T-cell (primary cell): ENCODE data around the gene EPB41L5. TPM values are rescaled to one million over a fixed set of nuclear protein-coding genes. Genes with fewer than 3 reads are reported as not detected.
"Not testable (repeated sequence)": the region's sequence is repeated elsewhere in the genome, so short reads cannot be mapped to it uniquely, and the experiment has no call there.

ENCODE experiments used
- ATAC-seq, 4 experiments: fragments of 200-7000 bp in 3 of 4; fragments of 150-1000 bp in 1 of 4; cut with Tn5 transposase; replicated peaks in 1 of 4; 1 replicate in 3 of 4; 2 replicates in 1 of 4; pipeline ENCODE4 v1.10.0; 2021; ENCODE audit warnings: moderate library complexity in 3 of 4, mild to moderate bottlenecking in 2 of 4, moderate number of reproducible peaks in 1 of 4
- CTCF ChIA-PET, 2 donors: fragments of 300-600 bp; sonication (Branson Sonifier 250); formaldehyde crosslinking; loops; one replicate each; lab custom pipeline; 2022; ENCODE audit warnings: antibody characterized with exemption in 2 of 2; lab: Charles Lee
- POLR2A ChIA-PET, 2 donors: fragments of 300-600 bp; sonication (Branson Sonifier 250); formaldehyde crosslinking; loops; one replicate each; lab custom pipeline; 2022; ENCODE audit warnings: antibody characterized with exemption in 2 of 2; lab: Charles Lee
- DNase-seq, 35 experiments: peaks; one replicate each; pipeline versions ENCODE4 v3.0.0 to v3.0.0-alpha.2; 2013 to 2023
- H3K27ac ChIP-seq: one replicate; pipeline ENCODE4 v1.5.1; 2013; ENCODE audit warnings: low read length
- H3K27me3 ChIP-seq, 2 experiments: replicated peaks in 1 of 2; 1 replicate in 1 of 2; 2 replicates in 1 of 2; pipeline versions ENCODE4 v1.6.1 to v1.7.0; 2013; ENCODE audit warnings: low read length in 1 of 2, mixed read lengths in 1 of 2; ENCODE audit not compliant: control insufficient read depth in 2 of 2, insufficient read depth in 2 of 2; ENCODE audit errors: extremely low read depth in 1 of 2
- H3K36me3 ChIP-seq, 2 donors: 1 replicate in 1 of 2; 2 replicates in 1 of 2; pipeline versions ENCODE4 v1.6.1 to v1.7.0; 2013; ENCODE audit warnings: low read length in 1 of 2; ENCODE audit not compliant: control insufficient read depth in 2 of 2, insufficient read depth in 1 of 2; ENCODE audit errors: extremely low read depth in 1 of 2
- H3K4me1 ChIP-seq, 2 experiments: 1 replicate in 1 of 2; 2 replicates in 1 of 2; pipeline versions ENCODE4 v1.6.1 to v1.7.0; 2013; ENCODE audit warnings: low read length in 2 of 2, mixed read lengths in 1 of 2; ENCODE audit not compliant: insufficient read depth in 2 of 2, control insufficient read depth in 1 of 2; ENCODE audit errors: extremely low read depth in 1 of 2
- H3K4me3 ChIP-seq, 2 donors: 1 replicate in 1 of 2; 2 replicates in 1 of 2; pipeline versions ENCODE4 v1.5.1 to v1.7.0; 2013; ENCODE audit warnings: mild to moderate bottlenecking in 2 of 2, low read length in 1 of 2, moderate library complexity in 1 of 2; ENCODE audit not compliant: control insufficient read depth in 1 of 2; ENCODE audit errors: extremely low read depth in 1 of 2
- H3K9me3 ChIP-seq: 2 replicates; pipeline ENCODE4 v1.7.0; 2013
- H3K27ac Mint-ChIP-seq, 2 donors: one replicate each; pipeline ENCODE4 v1.8.0; 2020 to 2021; ENCODE audit warnings: mild to moderate bottlenecking in 2 of 2, mixed read lengths in 2 of 2
- H3K27me3 Mint-ChIP-seq, 2 donors: one replicate each; pipeline ENCODE4 v1.8.0; 2021 to 2022; ENCODE audit warnings: mixed read lengths in 2 of 2
- H3K36me3 Mint-ChIP-seq: one replicate; pipeline ENCODE4 v1.8.0; 2021; ENCODE audit warnings: mixed read lengths
- H3K4me1 Mint-ChIP-seq, 3 donors: one replicate each; pipeline ENCODE4 v1.8.0; 2020 to 2022; ENCODE audit warnings: mixed read lengths in 3 of 3, mild to moderate bottlenecking in 1 of 3
- H3K4me3 Mint-ChIP-seq, 3 donors: one replicate each; pipeline ENCODE4 v1.8.0; 2020 to 2022; ENCODE audit warnings: mild to moderate bottlenecking in 3 of 3, mixed read lengths in 3 of 3, moderate library complexity in 3 of 3
- H3K9me3 Mint-ChIP-seq, 3 donors: one replicate each; pipeline ENCODE4 v1.8.0; 2020 to 2022; ENCODE audit warnings: mixed read lengths in 3 of 3
- WGBS: methylation state at CpG from one replicate; pipeline ENCODE4 v1.1.5; 2013; ENCODE audit warnings: missing lambda C conversion rate; ENCODE audit not compliant: insufficient coverage; 5-methylcytosine and 5-hydroxymethylcytosine counted together
- total RNA-seq, 35 experiments: library from RNA in 6 of 35; stranded (reverse) in 6 of 35; fragments of 120-200 nt in 1 of 35; gene quantifications; one replicate each; pipeline versions ENCODE4 v1.2.1 to v1.2.4 and lab custom pipeline; 2013 to 2026

Gene EPB41L5
- total RNA-seq, 5 donors from 2014 or later (not counting 1 experiment from before 2014, with no cell fraction given), result 5.6 to 7.9 (median 6.0) TPM

GRCh38 chr2:120192280-120192679, 179.4 kb downstream of the EPB41L5 start:
- POLR2A ChIA-PET, result no interaction called here
- peaks cover 11 to 44% (median 17%) of the 10 kb centered on the region in 3 donors for H3K9me3 Mint-ChIP-seq

GRCh38 chr2:120195553-120195952, 182.7 kb downstream of the EPB41L5 start:
- no peaks in the 10 kb centered on the region for H3K4me1 ChIP-seq
- H3K4me3 ChIP-seq, result no peak overlapping the region
- no peak overlapping the region for H3K4me3 Mint-ChIP-seq
- no peak overlapping the region for H3K27ac ChIP-seq
- H3K9me3 ChIP-seq, result no peaks in the 10 kb centered on the region
- H3K36me3 ChIP-seq, result no peaks in the 10 kb centered on the region
- DNase-seq, result no peak
- H3K36me3 Mint-ChIP-seq, result peaks cover 20% of the 10 kb centered on the region
- H3K4me1 Mint-ChIP-seq, result no peaks in the 10 kb centered on the region
- H3K27me3 ChIP-seq, result no peaks in the 10 kb centered on the region
- no peak overlapping the region for H3K27ac Mint-ChIP-seq
- ATAC-seq, result no peak
- peaks cover 11 to 44% (median 26%) of the 10 kb centered on the region in 3 donors for H3K9me3 Mint-ChIP-seq
- peaks cover 0 to 2% of the 10 kb centered on the region in 2 donors for H3K27me3 Mint-ChIP-seq
- WGBS, result no CpG with 5 or more reads among the region's 1 CpG
- CTCF ChIA-PET, result no interaction called here
- POLR2A ChIA-PET, result no interaction called here

More at GRCh38 chr2:120192280-120192679, 179.4 kb downstream of the EPB41L5 start:
- WGBS, result no CpG with 5 or more reads among the region's 1 CpG
- no peak overlapping the region for H3K27ac ChIP-seq
- H3K36me3 ChIP-seq, result no peaks in the 10 kb centered on the region
- Mint-ChIP-seq H3K4me3 (no peak overlapping the region), H3K27ac (no peak overlapping the region), H3K27me3 (peaks cover 0 to 3% of the 10 kb centered on the region in 2 donors), H3K4me1 (no peaks in the 10 kb centered on the region), H3K36me3 (peaks cover 22% of the 10 kb centered on the region)
- CTCF ChIA-PET, result interaction anchor here in 1 of 2 donors (1.2 kb wide), 1 partner anchor 16 kb away, joined by 4 read pairs; no protein-coding TSS in a partner anchor
- DNase-seq (no peak), ATAC-seq (no peak)
- H3K27me3 ChIP-seq, result no peaks in the 10 kb centered on the region
- no peak overlapping the region for H3K4me3 ChIP-seq
- no peaks in the 10 kb centered on the region for H3K4me1 ChIP-seq
- no peaks in the 10 kb centered on the region for H3K9me3 ChIP-seq

GRCh38 chr2:120199817-120200459, 187.1 kb downstream of the EPB41L5 start:
- peaks cover 0 to 15% (median 8%) of the 10 kb centered on the region in 3 donors for H3K9me3 Mint-ChIP-seq
- H3K27ac ChIP-seq, H3K4me1 Mint-ChIP-seq, H3K36me3 Mint-ChIP-seq, H3K27me3 ChIP-seq, H3K4me1 ChIP-seq, H3K4me3 Mint-ChIP-seq, H3K9me3 ChIP-seq, POLR2A ChIA-PET, H3K27me3 Mint-ChIP-seq, ATAC-seq, H3K4me3 ChIP-seq, H3K27ac Mint-ChIP-seq, DNase-seq, H3K36me3 ChIP-seq: not testable (repeated sequence)
- WGBS, result 80% methylated on average over 1 of the region's 10 CpGs
- CTCF ChIA-PET, result interaction anchor here (0.8 to 1.0 kb wide), 3 partner anchors 23 to 25 kb away, joined by 3 to 4 read pairs (median 3); no protein-coding TSS in a partner anchor

GRCh38 chr2:120203251-120204021, 190.6 kb downstream of the EPB41L5 start:
- H3K27me3 Mint-ChIP-seq, result no peaks in the 10 kb centered on the region
- no peak overlapping the region for H3K4me3 Mint-ChIP-seq
- H3K27ac ChIP-seq, result no peak overlapping the region
- no peak overlapping the region for H3K27ac Mint-ChIP-seq
- no peaks in the 10 kb centered on the region for H3K27me3 ChIP-seq
- H3K36me3 Mint-ChIP-seq, result peaks cover 3% of the 10 kb centered on the region
- H3K36me3 ChIP-seq, result no peaks in the 10 kb centered on the region
- POLR2A ChIA-PET, result no interaction called here
- no peaks in the 10 kb centered on the region for H3K9me3 ChIP-seq
- DNase-seq, result no peak
- H3K4me1 Mint-ChIP-seq, result no peaks in the 10 kb centered on the region
- WGBS, result 81% methylated on average over 8 of the region's 10 CpGs
- ATAC-seq, result no peak
- no peaks in the 10 kb centered on the region for H3K4me1 ChIP-seq
- H3K9me3 Mint-ChIP-seq, result peaks cover 0 to 5% (median 4%) of the 10 kb centered on the region in 3 donors
- no peak overlapping the region for H3K4me3 ChIP-seq
- CTCF ChIA-PET, result no interaction called here

DNA sequence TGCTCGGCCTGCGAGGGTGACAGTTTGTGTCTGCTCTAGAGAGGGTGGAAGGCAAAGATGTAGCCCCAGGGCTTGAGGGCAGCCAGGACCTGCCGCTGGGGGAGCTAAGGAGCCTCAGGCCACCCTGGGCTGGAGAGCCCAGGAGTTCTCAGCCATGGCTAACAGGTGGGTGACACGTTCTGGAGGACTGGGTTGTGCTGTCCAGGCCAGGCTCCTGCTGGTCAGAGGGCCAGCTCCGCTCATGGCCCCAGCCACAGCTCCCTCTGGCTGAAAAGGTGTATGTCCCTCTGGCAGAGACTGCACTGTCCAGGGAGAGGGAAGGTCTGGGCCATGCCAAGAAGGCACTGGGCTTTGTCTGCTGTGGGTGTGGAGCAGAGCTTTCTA, 191.1 kb downstream of the EPB41L5 start:
- no peaks in the 10 kb centered on the region for H3K27me3 Mint-ChIP-seq
- H3K4me1 ChIP-seq, result no peaks in the 10 kb centered on the region
- DNase-seq (no peak), ATAC-seq (no peak)
- ChIA-PET POLR2A (no interaction called here), CTCF (no interaction called here)
- peaks cover under 1% of the 10 kb centered on the region for H3K36me3 Mint-ChIP-seq
- H3K27ac ChIP-seq, result no peak overlapping the region
- no peak overlapping the region for H3K4me3 Mint-ChIP-seq
- H3K9me3 Mint-ChIP-seq, result peaks cover 0 to under 1% (median 0%) of the 10 kb centered on the region in 3 donors
- no peaks in the 10 kb centered on the region for H3K27me3 ChIP-seq
- H3K4me1 Mint-ChIP-seq, result peaks cover 0 to under 1% (median 0%) of the 10 kb centered on the region in 3 donors
- WGBS, result 89% methylated on average over 5 of the region's 5 CpGs
- no peaks in the 10 kb centered on the region for H3K36me3 ChIP-seq
- no peak overlapping the region for H3K4me3 ChIP-seq
- no peaks in the 10 kb centered on the region for H3K9me3 ChIP-seq
- H3K27ac Mint-ChIP-seq, result no peak overlapping the region

DNA sequence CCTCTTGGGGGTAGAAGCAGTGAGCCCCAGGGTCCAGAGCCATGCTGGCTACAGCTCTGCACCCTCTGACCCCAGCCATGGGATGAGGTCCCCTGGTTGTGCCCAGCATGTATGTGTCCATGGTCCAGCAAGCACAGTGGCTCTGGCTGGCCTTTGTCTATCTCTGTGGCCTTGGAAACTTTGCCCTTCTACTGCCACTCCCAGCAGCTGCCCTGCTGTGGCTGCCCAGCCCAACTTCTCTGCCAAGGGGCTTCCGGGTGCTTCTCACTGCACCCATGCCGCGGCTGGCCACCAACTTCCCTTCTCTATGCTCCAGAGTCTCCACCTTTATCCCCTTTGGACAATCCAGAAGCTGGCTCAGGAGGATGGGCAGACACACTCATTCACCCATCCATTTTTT, 191.5 kb downstream of the EPB41L5 start:
- peaks cover 0 to 5% (median 3%) of the 10 kb centered on the region in 3 donors for H3K4me1 Mint-ChIP-seq
- no peaks in the 10 kb centered on the region for H3K36me3 Mint-ChIP-seq
- H3K9me3 ChIP-seq, result no peaks in the 10 kb centered on the region
- ChIA-PET CTCF (no interaction called here), POLR2A (no interaction called here)
- ATAC-seq, result no peak
- H3K27me3 ChIP-seq, result no peaks in the 10 kb centered on the region
- no peaks in the 10 kb centered on the region for H3K27me3 Mint-ChIP-seq
- no peak overlapping the region for H3K27ac Mint-ChIP-seq
- H3K36me3 ChIP-seq, result no peaks in the 10 kb centered on the region
- DNase-seq, result no peak
- no peak overlapping the region for H3K27ac ChIP-seq
- WGBS, result 64% methylated on average over 3 of the region's 3 CpGs
- H3K4me3 ChIP-seq, result no peak overlapping the region
- H3K4me3 Mint-ChIP-seq, result no peak overlapping the region
- H3K9me3 Mint-ChIP-seq, result no peaks in the 10 kb centered on the region
- peaks cover 0 to 3% of the 10 kb centered on the region in 2 experiments for H3K4me1 ChIP-seq
